OCI-LY3 (cell line): ENCODE measurements around the gene RNF168.
"Not testable (repeated sequence)": the region's sequence is repeated elsewhere in the genome, so short reads cannot be mapped to it uniquely, and the experiment has no call there.

Experiments used
- H2AFZ ChIP-seq: fragments of 200-600, 300-600 bp; shearing (Covaris generic); 2 replicates; pipeline ENCODE4 v1.6.0; 2014; ENCODE audit warnings: antibody characterized with exemption, low read depth, low read length
- H3K27ac ChIP-seq: fragments of 200-600, 300-600 bp; sonication (generic); 2 replicates; pipeline ENCODE4 v1.5.1; 2014; ENCODE audit warnings: mild to moderate bottlenecking, low read length, moderate library complexity, mixed read lengths
- H3K27me3 ChIP-seq: fragments of 200-600, 300-600 bp; sonication (generic); 2 replicates; pipeline ENCODE4 v1.6.1; 2014; ENCODE audit warnings: low read depth, low read length, mixed read lengths
- H3K36me3 ChIP-seq: fragments of 200-600, 300-600 bp; sonication (generic); replicated peaks from 2 replicates; pipeline ENCODE3; 2014; ENCODE audit warnings: low read depth, low read length, mixed read lengths
- H3K4me1 ChIP-seq: fragments of 300-600, 200-600 bp; sonication (generic); 2 replicates; pipeline ENCODE4 v1.6.1; 2014; ENCODE audit warnings: low read length, mixed read lengths
- H3K4me2 ChIP-seq: fragments of 200-600, 300-600 bp; sonication (generic); 2 replicates; pipeline ENCODE4 v1.6.1; 2014; ENCODE audit warnings: low read length, mixed read lengths
- H3K4me3 ChIP-seq: fragments of 300-600, 200-600 bp; sonication (generic); 2 replicates; pipeline ENCODE4 v1.5.1; 2014; ENCODE audit warnings: antibody characterized with exemption, mild to moderate bottlenecking, low read length, moderate library complexity
- H3K79me2 ChIP-seq: fragments of 300-600, 200-600 bp; shearing (Covaris generic); 2 replicates; pipeline ENCODE4 v1.6.1; 2014; ENCODE audit warnings: mild to moderate bottlenecking, low read length, mixed read lengths
- H3K9ac ChIP-seq: fragments of 300-600, 200-600 bp; shearing (Covaris generic); 2 replicates; pipeline ENCODE4 v1.6.0; 2014; ENCODE audit warnings: mild to moderate bottlenecking, low read length, moderate library complexity
- H3K9me3 ChIP-seq: fragments of 200-600, 300-600 bp; shearing (Covaris generic); 2 replicates; pipeline ENCODE4 v1.6.1; 2014; ENCODE audit warnings: low read length, mixed read lengths; ENCODE audit not compliant: insufficient read depth
- H4K20me1 ChIP-seq: fragments of 200-600, 300-600 bp; sonication (generic); 2 replicates; pipeline ENCODE4 v1.6.1; 2016; ENCODE audit warnings: low read length, mixed read lengths; ENCODE audit not compliant: insufficient read depth
- CTCF ChIP-seq: fragments of 200-600, 300-600 bp; sonication (generic); IDR thresholded peaks from 2 replicates; pipeline ENCODE4 v1.5.1; 2014; ENCODE audit warnings: antibody characterized with exemption, low read length, low read depth
- EZH2phosphoT487 ChIP-seq: fragments of 200-600 bp; shearing (Covaris generic); IDR thresholded peaks from 2 replicates; pipeline ENCODE4 v1.6.1; 2018; ENCODE audit warnings: antibody characterized with exemption, mixed run types, low read depth

Gene RNF168

GRCh38 chr3:196477678-196478077 is 25.9 kb downstream of the RNF168 start:
- no peaks in the 10 kb centered on the region; the same call in 1 of the 2 replicates for H3K79me2 ChIP-seq
- peaks cover 51% of the 10 kb centered on the region for H3K36me3 ChIP-seq
- no peak overlapping the region for H3K4me3 ChIP-seq
- H3K4me1 ChIP-seq: no peaks in the 10 kb centered on the region
- H3K4me2 ChIP-seq: no peak overlapping the region
- H3K27me3 ChIP-seq: no peaks in the 10 kb centered on the region
- no peak overlapping the region for H2AFZ ChIP-seq
- TF ChIP-seq EZH2phosphoT487 (no peak), CTCF (no peak)
- no peak overlapping the region for H3K27ac ChIP-seq
- no peaks in the 10 kb centered on the region for H4K20me1 ChIP-seq
- H3K9me3 ChIP-seq: no peaks in the 10 kb centered on the region
- no peak overlapping the region for H3K9ac ChIP-seq

- no peak for TF ChIP-seq EZH2phosphoT487
- no peak for TF ChIP-seq CTCF
- peaks cover 14% of the 10 kb centered on the region for H3K79me2 ChIP-seq
Measured at GRCh38 chr3:196472286-196472685, 31.3 kb downstream of the RNF168 start.

GRCh38 chr3:196471551-196471950 is 32.0 kb downstream of the RNF168 start:
- H2AFZ ChIP-seq: no peak overlapping the region
- no peaks in the 10 kb centered on the region for H3K9me3 ChIP-seq
- no peaks in the 10 kb centered on the region for H3K27me3 ChIP-seq
- H3K27ac ChIP-seq: no peak overlapping the region
- H3K79me2 ChIP-seq: peaks cover 14% of the 10 kb centered on the region
- peaks cover 51% of the 10 kb centered on the region for H3K36me3 ChIP-seq
- H3K9ac ChIP-seq: no peak overlapping the region
- H4K20me1 ChIP-seq: peaks cover 26% of the 10 kb centered on the region
- H3K4me3 ChIP-seq: no peak overlapping the region
- TF ChIP-seq EZH2phosphoT487: no peak
- no peak for TF ChIP-seq CTCF
- H3K4me2 ChIP-seq: no peak overlapping the region
- H3K4me1 ChIP-seq: no peaks in the 10 kb centered on the region

More at GRCh38 chr3:196472286-196472685, 31.3 kb downstream of the RNF168 start:
- Histone ChIP-seq H3K4me3 (no peak overlapping the region), H2AFZ (no peak overlapping the region), H3K27ac (no peak overlapping the region), H3K4me2 (no peak overlapping the region), H3K4me1 (no peaks in the 10 kb centered on the region), H3K36me3 (peaks cover 56% of the 10 kb centered on the region), H4K20me1 (peaks cover 26% of the 10 kb centered on the region), H3K27me3 (no peaks in the 10 kb centered on the region), H3K9ac (no peak overlapping the region), H3K9me3 (no peaks in the 10 kb centered on the region)

- H3K27ac ChIP-seq, H3K27me3 ChIP-seq, H3K4me3 ChIP-seq, H3K9ac ChIP-seq, H2AFZ ChIP-seq, H3K4me2 ChIP-seq, H3K9me3 ChIP-seq, H3K4me1 ChIP-seq: not testable (repeated sequence)
- Histone ChIP-seq H3K36me3 (peaks cover 48% of the 10 kb centered on the region), H4K20me1 (peaks cover 26% of the 10 kb centered on the region), H3K79me2 (peaks cover 14% of the 10 kb centered on the region)
Measured at GRCh38 chr3:196470182-196470581, 33.4 kb downstream of the RNF168 start.

GRCh38 chr3:196463804-196464203 is 39.8 kb downstream of the RNF168 start:
- Histone ChIP-seq H3K27me3 (no peaks in the 10 kb centered on the region), H3K79me2 (no peaks in the 10 kb centered on the region), H3K9ac (no peak overlapping the region), H3K9me3 (no peaks in the 10 kb centered on the region), H4K20me1 (no peaks in the 10 kb centered on the region), H3K4me2 (no peak overlapping the region), H3K4me1 (no peaks in the 10 kb centered on the region), H3K36me3 (peaks cover 8% of the 10 kb centered on the region), H3K27ac (no peak overlapping the region), H2AFZ (no peak overlapping the region), H3K4me3 (no peak overlapping the region)
- no peak for TF ChIP-seq EZH2phosphoT487
